Measurements from ENCODE around the gene FAM117B. TPM values are rescaled to one million over a fixed set of nuclear protein-coding genes. Genes with fewer than 3 reads are reported as not detected.

Gene FAM117B
- 1.5 and 1.9 TPM in 2 replicates for total RNA-seq

GRCh38 chr2:202634556-202635427 lies at the start of gene FAM117B:
FAM117B (plus strand) TSS chr2:202634969; CDS start chr2:202635188, 219 bp downstream.

Other genes starting within 250 kb of the FAM117B start
- 1.6 and 3.2 TPM in 2 replicates for gene ICA1L, start 236.8 kb downstream of the FAM117B start, total RNA-seq

Measured in epithelial cell of umbilical artery (primary cell).